Skeletal muscle cell (primary cell): ENCODE data around the gene MBD2.

Experiments used
- DNase-seq: peaks from one replicate; pipeline ENCODE4 v3.0.0-alpha.2; 2010; ENCODE audit warnings: low read depth
- H3K4me3 ChIP-seq: 2 replicates; pipeline ENCODE4 v1.5.1; 2011; ENCODE audit warnings: low read depth, mild to moderate bottlenecking, control low read depth, low read length, moderate library complexity

The MBD2 gene

GRCh38 chr18:54119524-54120019 is 104.9 kb downstream of the MBD2 start:
- no peak overlapping the region for H3K4me3 ChIP-seq

GRCh38 chr18:54117853-54118773 is 106.4 kb downstream of the MBD2 start:
- H3K4me3 ChIP-seq, result no peak overlapping the region

More at GRCh38 chr18:54119524-54120019, 104.9 kb downstream of the MBD2 start:
- DNase-seq, result no peak

GRCh38 chr18:54116541-54117257 is 107.8 kb downstream of the MBD2 start:
- no peak overlapping the region for H3K4me3 ChIP-seq
- no peak for DNase-seq

More at GRCh38 chr18:54117853-54118773, 106.4 kb downstream of the MBD2 start:
- no peak for DNase-seq

GRCh38 chr18:54112356-54112755 is 112.1 kb downstream of the MBD2 start:
- H3K4me3 ChIP-seq, result no peak overlapping the region
- DNase-seq, result no peak

GRCh38 chr18:54109131-54109683 is 115.3 kb downstream of the MBD2 start:
- no peak for DNase-seq
- no peak overlapping the region for H3K4me3 ChIP-seq

GRCh38 chr18:54102123-54102522 is 122.3 kb downstream of the MBD2 start:
- no peak for DNase-seq
- no peak overlapping the region for H3K4me3 ChIP-seq
